GM12878 (cell line): ENCODE results near the gene CTNNA2. TPM values are rescaled to one million over a fixed set of nuclear protein-coding genes. Genes with fewer than 3 reads are reported as not detected.

Source experiments
- ATAC-seq: fragments of 200-7000 bp; cut with Tn5 transposase; 3 replicates; pipeline ENCODE4 v1.9.1; 2020; ENCODE audit warnings: mild to moderate bottlenecking, moderate library complexity
- BruUV-seq: library from RNA; stranded (reverse); fragments of 400-500 nt; replicated peaks from 2 replicates; lab custom pipeline; 2021; lab: Mats Ljungman, UMichigan
- CTCF ChIA-PET: fragments of 300-600 bp; sonication (Branson Sonifier 250); formaldehyde crosslinking; extraction: SDS; loops from one replicate; lab custom pipeline; 2021; ENCODE audit warnings: inconsistent platforms; lab: Yijun Ruan, JAX
- POLR2A ChIA-PET: fragments of 350-600 bp; formaldehyde crosslinking; extraction: SDS; loops from one replicate; lab custom pipeline; 2021; ENCODE audit warnings: inconsistent platforms; lab: Charles Lee
- RAD21 ChIA-PET: fragments of 300-600 bp; sonication (Branson Sonifier 250); formaldehyde crosslinking; loops from one replicate; lab custom pipeline; 2023; ENCODE audit warnings: antibody characterized with exemption; ENCODE audit not compliant: unreplicated experiment; lab: Charles Lee
- SMC1A ChIA-PET: fragments of 300-600 bp; sonication (Branson Sonifier 250); formaldehyde crosslinking; loops from one replicate; lab custom pipeline; 2023; ENCODE audit not compliant: unreplicated experiment, uncharacterized antibody; lab: Charles Lee
- DNase-seq: peaks from one replicate; pipeline ENCODE4 v3.0.0-alpha.2; 2011; ENCODE audit warnings: low read depth, low spot score
- FAIRE-seq: peaks from 3 replicates; lab custom pipeline; 2011; peaks lifted over from hg19 to GRCh38; lab: Jason Lieb, UNC
- H2AFZ ChIP-seq: 2 replicates; pipeline ENCODE4 v1.6.0; 2011; ENCODE audit warnings: low read depth, low read length, control low read depth; ENCODE audit not compliant: control insufficient read depth
- H3K27ac ChIP-seq: 2 replicates; pipeline ENCODE4 v1.5.1; 2011; ENCODE audit warnings: control low read depth; ENCODE audit not compliant: control insufficient read depth, insufficient read depth
- H3K27me3 ChIP-seq, 2 experiments: replicated peaks in 1 of 2; 2 replicates each; pipeline versions ENCODE4 v1.6.0 to v1.6.1; 2011; ENCODE audit warnings: low read length in 1 of 2; ENCODE audit not compliant: control insufficient read depth in 2 of 2, insufficient read depth in 2 of 2
- H3K36me3 ChIP-seq, 2 experiments: 2 replicates each; pipeline ENCODE4 v1.5.1; 2011; ENCODE audit warnings: low read length in 1 of 2; ENCODE audit not compliant: control insufficient read depth in 2 of 2, insufficient read depth in 2 of 2
- H3K4me1 ChIP-seq: 2 replicates; pipeline ENCODE4 v1.6.1; 2011; ENCODE audit warnings: mild to moderate bottlenecking, low read length, moderate library complexity, mixed read lengths; ENCODE audit not compliant: control insufficient read depth, insufficient read depth
- H3K4me2 ChIP-seq: 2 replicates; pipeline ENCODE4 v1.6.0; 2011; ENCODE audit warnings: control low read depth; ENCODE audit not compliant: control insufficient read depth, insufficient read depth
- H3K4me3 ChIP-seq: fragments of 200-600 bp; sonication (generic); 2 replicates; pipeline ENCODE4 v1.5.1; 2016
- H3K79me2 ChIP-seq: 2 replicates; pipeline ENCODE4 v1.6.0; 2011; ENCODE audit warnings: low read length; ENCODE audit not compliant: control insufficient read depth, insufficient read depth
- H3K9ac ChIP-seq: 2 replicates; pipeline ENCODE4 v1.8.0; 2011; ENCODE audit warnings: low read length, control low read depth, mixed read lengths; ENCODE audit not compliant: control insufficient read depth, insufficient read depth
- H3K9me3 ChIP-seq: replicated peaks from 3 replicates; pipeline ENCODE4 v1.5.1; 2011; ENCODE audit warnings: mild to moderate bottlenecking, low read length; ENCODE audit not compliant: control insufficient read depth, insufficient read depth
- H4K20me1 ChIP-seq: 2 replicates; pipeline ENCODE4 v1.6.0; 2011; ENCODE audit not compliant: control insufficient read depth, insufficient read depth
- MYC ChIP-seq: IDR thresholded peaks from 2 replicates; pipeline ENCODE4 v1.6.1; 2011; ENCODE audit warnings: mild to moderate bottlenecking, low read length, moderate library complexity, inconsistent platforms; ENCODE audit not compliant: insufficient read depth, insufficient replicate concordance, insufficient read length, severe bottlenecking
- RBBP5 ChIP-seq: fragments of 200-600 bp; sonication (generic); conservative IDR thresholded peaks from 2 replicates; pipeline ENCODE4 v1.6.1; 2016
- SMAD1 ChIP-seq: fragments of 450-650 bp; IDR thresholded peaks from 2 replicates; pipeline ENCODE4 v1.6.1; 2018; ENCODE audit warnings: mild to moderate bottlenecking, low read depth; ENCODE audit not compliant: partially characterized antibody
- WGBS: methylation state at CpG from one replicate; pipeline ENCODE4 v1.1.6; 2016; ENCODE audit warnings: low lambda C conversion rate; ENCODE audit not compliant: insufficient replicate concordance, insufficient coverage; ENCODE audit errors: missing lambda C conversion rate; 5-methylcytosine and 5-hydroxymethylcytosine counted together
- in situ Hi-C: fragments of 300-500 bp; cut with MboI; formaldehyde crosslinking; loops from 9 replicates; pipeline ENCODE4 v1.14.3; 2018; ENCODE audit warnings: mixed read lengths
- intact Hi-C: fragments of 100-400 bp; cut with micrococcal nuclease; formaldehyde crosslinking; loops from one replicate; pipeline ENCODE4 v1.14.2; 2022; ENCODE audit not compliant: unreplicated experiment
- polyA plus RNA-seq, 11 experiments: library from polyadenylated mRNA; depleted of rRNA in 4 of 11; unstranded in 6 of 11; stranded (reverse) in 5 of 11; fragments of >200 nt; fragmentation: Nextera tagmentation in 4 of 11; fragmentation: Illumina TruSeq in 1 of 11; extraction: Ambion mirVana in 4 of 11; extraction: Trizol in 1 of 11; gene quantifications; 1 replicate in 1 of 11; 2 replicates in 10 of 11; pipeline versions ENCODE4 v1.2.1 to v1.2.3, GENCODE V29; 2011 to 2016; ENCODE audit warnings: inconsistent platforms in 2 of 11, missing spikeins in 2 of 11, low read depth in 1 of 11
- total RNA-seq, 4 experiments: library from RNA; depleted of rRNA in 3 of 4; stranded (reverse); fragments of >200 nt in 3 of 4; fragmentation: Illumina TruSeq in 1 of 4; extraction: Trizol in 1 of 4; gene quantifications; 2 replicates each; pipeline versions ENCODE4 v1.2.1 to v1.2.3, GENCODE V29; 2013 to 2021
- TF ChIP-seq, protein P1 (sequence below): IDR thresholded peaks from 2 replicates; pipeline ENCODE4 v1.6.1; 2011; ENCODE audit warnings: borderline replicate concordance, low read depth, mild to moderate bottlenecking, moderate library complexity, mixed read lengths, low read length; ENCODE audit not compliant: insufficient read depth; ENCODE audit errors: extremely low read length
- TF ChIP-seq, protein P2 (sequence below): fragments of 450-650 bp; formaldehyde crosslinking; IDR thresholded peaks from 2 replicates; pipeline ENCODE4 v1.5.0; 2022; ENCODE audit warnings: mild to moderate bottlenecking, missing genetic modification characterization

CTNNA2 gene
- total and polyA plus RNA-seq, 10 of the 15 experiments (the other 5 are each of a cell fraction or from before 2014, with no cell fraction given): 2.4 to 36.2 (median 6.6) TPM

DNA sequence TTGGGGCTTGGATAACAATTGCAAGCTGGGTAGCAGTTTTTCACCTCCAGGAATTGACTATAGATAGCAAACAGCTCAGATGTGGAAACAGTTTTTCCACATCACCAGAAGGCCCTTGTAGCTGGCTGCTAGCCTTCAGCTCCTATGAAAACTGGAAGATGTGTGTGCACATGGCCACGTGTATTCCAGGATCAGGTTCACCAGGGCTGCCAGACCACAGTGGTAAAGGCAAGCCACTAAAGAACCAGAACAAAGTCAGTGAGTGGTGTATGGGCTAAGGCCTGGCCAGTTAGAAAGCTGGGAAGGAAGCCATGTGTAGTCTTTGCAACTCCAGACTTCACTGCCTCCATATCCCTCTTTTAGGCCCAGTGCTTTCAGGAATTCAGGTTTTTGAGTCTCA, 778.8 kb downstream of the CTNNA2 start:
- Histone ChIP-seq H3K4me2 (no peak overlapping the region), H3K9ac (no peak overlapping the region), H3K4me3 (no peak overlapping the region), H3K36me3 (no peaks in the 10 kb centered on the region), H4K20me1 (no peaks in the 10 kb centered on the region), H3K27me3 (no peaks in the 10 kb centered on the region), H3K9me3 (no peaks in the 10 kb centered on the region), H3K27ac (no peak overlapping the region), H2AFZ (no peak overlapping the region)
- DNase-seq: no peak
- SMC1A ChIA-PET: no interaction called here
- POLR2A ChIA-PET: no interaction called here
- 0% methylated on average over 1 of the region's 1 CpG for WGBS
- CTCF ChIA-PET: interaction anchor here (1.2 kb wide), 1 partner anchor 207 kb away, joined by 3 read pairs; no protein-coding TSS in a partner anchor
- RAD21 ChIA-PET: no interaction called here
- TF ChIP-seq SMAD1: no peak
- no peak for TF ChIP-seq MYC
- TF ChIP-seq, protein P1, sequence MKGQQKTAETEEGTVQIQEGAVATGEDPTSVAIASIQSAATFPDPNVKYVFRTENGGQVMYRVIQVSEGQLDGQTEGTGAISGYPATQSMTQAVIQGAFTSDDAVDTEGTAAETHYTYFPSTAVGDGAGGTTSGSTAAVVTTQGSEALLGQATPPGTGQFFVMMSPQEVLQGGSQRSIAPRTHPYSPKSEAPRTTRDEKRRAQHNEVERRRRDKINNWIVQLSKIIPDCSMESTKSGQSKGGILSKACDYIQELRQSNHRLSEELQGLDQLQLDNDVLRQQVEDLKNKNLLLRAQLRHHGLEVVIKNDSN: no peak
- no peak for TF ChIP-seq RBBP5
- TF ChIP-seq, protein P2, sequence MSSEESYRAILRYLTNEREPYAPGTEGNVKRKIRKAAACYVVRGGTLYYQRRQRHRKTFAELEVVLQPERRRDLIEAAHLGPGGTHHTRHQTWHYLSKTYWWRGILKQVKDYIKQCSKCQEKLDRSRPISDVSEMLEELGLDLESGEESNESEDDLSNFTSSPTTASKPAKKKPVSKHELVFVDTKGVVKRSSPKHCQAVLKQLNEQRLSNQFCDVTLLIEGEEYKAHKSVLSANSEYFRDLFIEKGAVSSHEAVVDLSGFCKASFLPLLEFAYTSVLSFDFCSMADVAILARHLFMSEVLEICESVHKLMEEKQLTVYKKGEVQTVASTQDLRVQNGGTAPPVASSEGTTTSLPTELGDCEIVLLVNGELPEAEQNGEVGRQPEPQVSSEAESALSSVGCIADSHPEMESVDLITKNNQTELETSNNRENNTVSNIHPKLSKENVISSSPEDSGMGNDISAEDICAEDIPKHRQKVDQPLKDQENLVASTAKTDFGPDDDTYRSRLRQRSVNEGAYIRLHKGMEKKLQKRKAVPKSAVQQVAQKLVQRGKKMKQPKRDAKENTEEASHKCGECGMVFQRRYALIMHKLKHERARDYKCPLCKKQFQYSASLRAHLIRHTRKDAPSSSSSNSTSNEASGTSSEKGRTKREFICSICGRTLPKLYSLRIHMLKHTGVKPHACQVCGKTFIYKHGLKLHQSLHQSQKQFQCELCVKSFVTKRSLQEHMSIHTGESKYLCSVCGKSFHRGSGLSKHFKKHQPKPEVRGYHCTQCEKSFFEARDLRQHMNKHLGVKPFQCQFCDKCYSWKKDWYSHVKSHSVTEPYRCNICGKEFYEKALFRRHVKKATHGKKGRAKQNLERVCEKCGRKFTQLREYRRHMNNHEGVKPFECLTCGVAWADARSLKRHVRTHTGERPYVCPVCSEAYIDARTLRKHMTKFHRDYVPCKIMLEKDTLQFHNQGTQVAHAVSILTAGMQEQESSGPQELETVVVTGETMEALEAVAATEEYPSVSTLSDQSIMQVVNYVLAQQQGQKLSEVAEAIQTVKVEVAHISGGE (CRISPR knock-in tag): no peak
- TF ChIP-seq, all 136 proteins: peak for 0
- FAIRE-seq (no peak), ATAC-seq (no peak)
- Histone ChIP-seq H3K4me1 (no peaks in the 10 kb centered on the region), H3K79me2 (no peaks in the 10 kb centered on the region)
- intact Hi-C loops (no loop called here), in situ Hi-C loops (no loop called here)
- no TSS peak for BruUV-seq
